Omental fat pad (tissue), 4 donors: ENCODE data around the gene MAGI2. TPM values are rescaled to one million over a fixed set of nuclear protein-coding genes. Genes with fewer than 3 reads are reported as not detected.

ENCODE experiments used
- ATAC-seq: fragments of 150-250 bp; one replicate; pipeline ENCODE4 v1.9.1; 2016; ENCODE audit warnings: mild to moderate bottlenecking, moderate library complexity; ENCODE audit not compliant: low FRiP score
- DNase-seq: peaks from one replicate; pipeline ENCODE4 v3.0.0-alpha.2; 2019; ENCODE audit warnings: low spot score
- CTCF ChIP-seq, 3 donors: fragments of 450-650 bp; IDR thresholded peaks; one replicate each; pipeline ENCODE4 v1.5.1; 2016 to 2017; ENCODE audit warnings: antibody characterized with exemption in 3 of 3, mild to moderate bottlenecking in 3 of 3, moderate library complexity in 2 of 3
- total RNA-seq, 4 donors: library from RNA; depleted of rRNA; stranded (reverse); fragments of >200 nt; gene quantifications; one replicate each; pipeline ENCODE4 v1.1.0, GENCODE V29; 2016

Gene MAGI2
- total RNA-seq, 4 donors from 2014 or later = 9.3 to 20.6 (median 13.2) TPM

- TF ChIP-seq CTCF (IDR thresholded peaks at IDR 0.05) = no peak
These were observed 540.7 kb downstream of the MAGI2 start for GRCh38 chr7:78912781-78913180.

GRCh38 chr7:78906735-78907134 is 546.7 kb downstream of the MAGI2 start:
- ATAC-seq (no peak), DNase-seq (no peak)
- TF ChIP-seq CTCF (IDR thresholded peaks at IDR 0.05) = no peak

More at GRCh38 chr7:78912781-78913180, 540.7 kb downstream of the MAGI2 start:
- no peak for DNase-seq
- no peak for ATAC-seq

- no peak for ATAC-seq
- TF ChIP-seq CTCF (IDR thresholded peaks at IDR 0.05) = no peak
- no peak for DNase-seq
These were observed 548.0 kb downstream of the MAGI2 start for GRCh38 chr7:78905436-78905835.

- TF ChIP-seq CTCF (IDR thresholded peaks at IDR 0.05) = no peak
- DNase-seq (no peak), ATAC-seq (no peak)
These were observed 548.5 kb downstream of the MAGI2 start for GRCh38 chr7:78904983-78905382.

GRCh38 chr7:78901566-78901965 is 551.9 kb downstream of the MAGI2 start:
- DNase-seq = no peak
- no peak for ATAC-seq

GRCh38 chr7:78900806-78901205 is 552.7 kb downstream of the MAGI2 start:
- no peak for ATAC-seq
- DNase-seq = no peak
- no peak for TF ChIP-seq CTCF (IDR thresholded peaks at IDR 0.05)

More at GRCh38 chr7:78901566-78901965, 551.9 kb downstream of the MAGI2 start:
- TF ChIP-seq CTCF (IDR thresholded peaks at IDR 0.05) = no peak

GRCh38 chr7:78895393-78895792 is 558.1 kb downstream of the MAGI2 start:
- DNase-seq (no peak), ATAC-seq (no peak)
- no peak for TF ChIP-seq CTCF (IDR thresholded peaks at IDR 0.05)
